ENCODE results near the gene PPM1L.

The PPM1L gene

DNA sequence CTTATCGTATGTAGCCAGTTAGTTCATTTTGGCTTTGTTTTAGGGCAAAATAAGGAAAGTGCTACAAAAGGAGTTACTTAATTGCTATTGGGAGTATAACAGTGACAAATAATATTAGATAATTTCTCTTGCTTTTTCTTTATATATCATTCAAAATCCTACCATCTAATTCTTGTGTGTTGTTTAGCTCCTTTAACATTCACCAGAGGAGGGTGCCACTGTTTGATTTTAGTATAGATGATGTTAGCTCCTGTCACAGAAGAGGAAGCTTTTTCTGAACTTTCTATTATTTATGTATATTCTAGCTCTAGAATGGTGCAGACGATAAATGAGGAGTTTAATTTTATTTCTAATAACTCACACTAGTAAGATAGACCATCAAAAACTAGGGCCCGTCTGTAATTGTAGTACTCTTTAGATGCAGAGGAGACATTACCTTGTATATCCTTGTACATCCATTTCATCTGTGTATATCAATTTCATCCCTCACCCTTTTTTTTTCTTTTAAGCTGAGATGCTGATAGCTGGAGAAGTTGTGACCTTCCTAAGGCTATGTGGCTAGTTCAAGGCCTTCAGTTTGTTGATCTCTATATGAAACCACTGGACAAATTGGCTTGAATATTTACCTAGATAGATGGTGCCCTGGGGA lies 3.0 kb downstream of the PPM1L start:
- in situ Hi-C loops (cut with MboI; ENCODE audit: low pct_unique_long_range_greater_than_20kb, low sequenced_read_pairs, unreplicated experiment): no loop called here
- DNase-seq (ENCODE audit: low spot score): no peak
- TF ChIP-seq, protein P1, sequence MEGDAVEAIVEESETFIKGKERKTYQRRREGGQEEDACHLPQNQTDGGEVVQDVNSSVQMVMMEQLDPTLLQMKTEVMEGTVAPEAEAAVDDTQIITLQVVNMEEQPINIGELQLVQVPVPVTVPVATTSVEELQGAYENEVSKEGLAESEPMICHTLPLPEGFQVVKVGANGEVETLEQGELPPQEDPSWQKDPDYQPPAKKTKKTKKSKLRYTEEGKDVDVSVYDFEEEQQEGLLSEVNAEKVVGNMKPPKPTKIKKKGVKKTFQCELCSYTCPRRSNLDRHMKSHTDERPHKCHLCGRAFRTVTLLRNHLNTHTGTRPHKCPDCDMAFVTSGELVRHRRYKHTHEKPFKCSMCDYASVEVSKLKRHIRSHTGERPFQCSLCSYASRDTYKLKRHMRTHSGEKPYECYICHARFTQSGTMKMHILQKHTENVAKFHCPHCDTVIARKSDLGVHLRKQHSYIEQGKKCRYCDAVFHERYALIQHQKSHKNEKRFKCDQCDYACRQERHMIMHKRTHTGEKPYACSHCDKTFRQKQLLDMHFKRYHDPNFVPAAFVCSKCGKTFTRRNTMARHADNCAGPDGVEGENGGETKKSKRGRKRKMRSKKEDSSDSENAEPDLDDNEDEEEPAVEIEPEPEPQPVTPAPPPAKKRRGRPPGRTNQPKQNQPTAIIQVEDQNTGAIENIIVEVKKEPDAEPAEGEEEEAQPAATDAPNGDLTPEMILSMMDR (IDR thresholded peaks at IDR 0.05; ENCODE audit: extremely low read depth, insufficient read depth, missing control alignments): no peak

DNA sequence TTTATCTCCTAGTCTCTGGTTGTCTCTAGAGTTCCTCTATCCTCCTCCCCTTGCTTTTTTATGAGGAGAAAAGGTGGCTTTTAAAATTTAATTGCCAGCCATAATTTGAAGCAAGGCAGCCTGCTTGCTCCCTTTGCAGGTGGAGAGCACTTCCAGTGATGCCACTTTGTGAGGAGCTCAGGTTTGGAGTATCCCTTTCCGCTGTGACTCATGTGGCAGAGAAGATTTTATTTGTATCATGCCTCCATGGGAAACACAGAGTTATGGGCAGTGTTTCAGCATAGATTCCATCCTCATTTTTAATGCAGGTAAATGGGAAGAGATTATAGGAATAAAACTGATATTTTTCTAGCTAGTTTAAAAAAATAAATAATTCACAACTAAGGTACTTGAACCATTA lies 7.0 kb downstream of the PPM1L start:
- DNase-seq (ENCODE audit: low spot score): no peak
- in situ Hi-C loops (cut with MboI; ENCODE audit: low pct_unique_long_range_greater_than_20kb, low sequenced_read_pairs, unreplicated experiment): no loop called here
- TF ChIP-seq, protein P1 (IDR thresholded peaks at IDR 0.05; ENCODE audit: extremely low read depth, insufficient read depth, missing control alignments): no peak

DNA sequence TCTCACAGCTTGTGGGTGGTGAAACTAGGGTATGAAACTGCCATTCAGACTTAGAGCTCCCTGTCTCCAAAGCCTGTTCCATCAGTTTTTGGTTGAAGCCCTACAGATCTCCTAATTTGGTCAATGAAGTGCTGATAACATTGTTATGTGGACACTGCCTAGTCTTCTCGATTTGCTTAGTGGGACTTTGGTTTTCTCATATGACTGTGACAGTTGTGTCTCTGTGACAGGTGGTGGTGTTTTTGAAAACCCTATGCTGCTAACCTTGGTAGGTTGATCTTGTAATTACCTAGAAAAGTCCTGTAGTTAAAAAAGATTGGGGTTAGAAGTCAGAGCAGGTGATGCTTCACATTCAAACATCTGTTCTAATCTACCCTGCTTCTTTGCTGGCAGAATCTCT lies 9.2 kb downstream of the PPM1L start:
- no peak for DNase-seq (ENCODE audit: low spot score)
- TF ChIP-seq, protein P1 (IDR thresholded peaks at IDR 0.05; ENCODE audit: extremely low read depth, insufficient read depth, missing control alignments): no peak
- in situ Hi-C loops (cut with MboI; ENCODE audit: low pct_unique_long_range_greater_than_20kb, low sequenced_read_pairs, unreplicated experiment): no loop called here

DNA sequence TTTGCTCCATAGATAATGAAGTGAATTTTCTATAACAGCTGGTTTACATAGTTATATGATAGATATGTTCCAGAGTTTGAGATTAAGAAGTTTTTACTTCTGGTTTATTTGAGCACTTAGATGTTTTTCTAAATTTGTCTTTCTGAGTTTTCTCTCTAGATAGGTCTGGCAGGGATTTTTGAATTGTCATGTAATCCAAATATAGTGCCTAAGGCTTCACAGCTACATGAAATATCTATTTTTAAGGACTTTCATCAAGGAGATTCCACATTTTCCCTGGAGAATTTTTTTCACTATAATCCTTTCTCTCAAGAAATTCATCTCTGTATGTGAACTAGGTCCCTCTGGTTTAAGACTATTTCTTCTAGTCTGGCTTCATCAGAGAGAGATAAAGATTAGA lies 12.0 kb downstream of the PPM1L start:
- DNase-seq (ENCODE audit: low spot score): no peak
- in situ Hi-C loops (cut with MboI; ENCODE audit: low pct_unique_long_range_greater_than_20kb, low sequenced_read_pairs, unreplicated experiment): no loop called here
- TF ChIP-seq, protein P1 (IDR thresholded peaks at IDR 0.05; ENCODE audit: extremely low read depth, insufficient read depth, missing control alignments): no peak

DNA sequence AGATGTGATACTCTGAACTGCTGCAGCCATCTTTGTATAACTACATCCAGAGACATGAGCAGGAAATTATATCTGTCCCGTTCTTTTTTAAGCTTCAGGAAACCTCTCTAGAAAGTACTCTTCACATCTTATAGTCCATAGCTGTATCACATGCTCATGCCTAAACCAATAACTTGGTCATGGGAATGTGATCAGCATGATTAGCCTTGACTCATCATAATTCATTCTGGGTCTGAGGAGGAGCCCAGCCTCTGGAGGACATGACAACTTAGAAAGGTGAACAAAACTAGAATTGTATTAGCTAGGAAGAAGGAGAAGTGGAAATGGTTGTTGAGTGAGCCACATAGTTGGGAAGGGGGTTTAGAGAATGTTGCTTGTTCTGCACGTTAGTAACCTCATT lies 12.9 kb downstream of the PPM1L start:
- no peak for DNase-seq (ENCODE audit: low spot score)
- TF ChIP-seq, protein P1 (IDR thresholded peaks at IDR 0.05; ENCODE audit: extremely low read depth, insufficient read depth, missing control alignments): no peak
- in situ Hi-C loops (cut with MboI; ENCODE audit: low pct_unique_long_range_greater_than_20kb, low sequenced_read_pairs, unreplicated experiment): no loop called here

DNA sequence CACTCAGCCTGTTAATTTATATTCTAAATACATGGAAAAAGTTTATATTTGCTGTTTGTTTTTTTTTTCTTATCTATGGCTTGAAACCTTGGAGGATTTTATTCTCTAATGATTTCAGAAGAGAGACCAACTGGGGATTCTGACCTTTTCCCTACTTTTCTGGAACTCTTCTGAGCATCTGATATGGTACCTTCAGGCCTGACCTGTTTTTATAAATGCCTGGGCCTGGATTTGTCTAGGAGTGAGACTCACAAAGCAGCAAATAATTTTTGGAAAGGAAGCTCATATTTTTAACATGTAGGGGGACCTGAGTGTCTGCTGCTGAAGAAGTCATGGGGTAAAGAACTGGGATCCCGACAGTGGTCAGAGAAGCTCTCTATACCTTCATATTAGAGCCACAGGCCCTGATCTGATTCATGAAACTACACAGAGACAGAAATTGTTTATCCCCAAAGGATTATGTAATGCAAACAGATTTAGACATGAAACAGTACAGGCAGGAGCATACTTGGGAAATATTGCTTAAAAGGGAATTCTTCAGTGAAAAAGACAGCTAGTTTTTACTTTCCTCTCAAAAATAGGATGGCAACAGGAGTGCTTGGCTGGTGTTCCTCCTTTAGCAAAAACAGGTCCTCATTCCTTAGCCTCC lies 15.9 kb downstream of the PPM1L start:
- DNase-seq (ENCODE audit: low spot score): no peak
- in situ Hi-C loops (cut with MboI; ENCODE audit: low pct_unique_long_range_greater_than_20kb, low sequenced_read_pairs, unreplicated experiment): no loop called here
- TF ChIP-seq, protein P1 (IDR thresholded peaks at IDR 0.05; ENCODE audit: extremely low read depth, insufficient read depth, missing control alignments): no peak
